Subcutaneous adipose tissue (tissue), 4 donors: ENCODE data around the gene ZBTB4. TPM values are rescaled to one million over a fixed set of nuclear protein-coding genes. Genes with fewer than 3 reads are reported as not detected.
"Not testable (repeated sequence)": the region's sequence is repeated elsewhere in the genome, so short reads cannot be mapped to it uniquely, and the experiment has no call there.

Experiments used
- CTCF ChIP-seq: fragments of 450-650 bp; IDR thresholded peaks from one replicate; pipeline ENCODE4 v1.5.1; 2016; ENCODE audit warnings: low read depth, mild to moderate bottlenecking, control low read depth, antibody characterized with exemption, moderate library complexity
- total RNA-seq, 4 donors: library from RNA; depleted of rRNA; stranded (reverse); fragments of >200 nt; gene quantifications; one replicate each; pipeline ENCODE4 v1.1.0, GENCODE V29; 2016

ZBTB4 gene
- total RNA-seq, 4 donors from 2014 or later: 34.2 to 58.0 (median 39.3) TPM

GRCh38 chr17:7481275-7481674 lies 1.8 kb upstream of the ZBTB4 start, which contains the start of gene SLC35G6:
Gene SLC35G6 (plus strand): TSS chr17:7481446. CDS start chr17:7481517, 71 bp downstream.
- TF ChIP-seq CTCF: not testable (repeated sequence)

GRCh38 chr17:7480089-7480384 lies 606 bp upstream of the ZBTB4 start:
- TF ChIP-seq CTCF: no peak

- TF ChIP-seq CTCF: no peak
Observed at GRCh38 chr17:7478276-7479212, 887 bp downstream of the ZBTB4 start.

DNA sequence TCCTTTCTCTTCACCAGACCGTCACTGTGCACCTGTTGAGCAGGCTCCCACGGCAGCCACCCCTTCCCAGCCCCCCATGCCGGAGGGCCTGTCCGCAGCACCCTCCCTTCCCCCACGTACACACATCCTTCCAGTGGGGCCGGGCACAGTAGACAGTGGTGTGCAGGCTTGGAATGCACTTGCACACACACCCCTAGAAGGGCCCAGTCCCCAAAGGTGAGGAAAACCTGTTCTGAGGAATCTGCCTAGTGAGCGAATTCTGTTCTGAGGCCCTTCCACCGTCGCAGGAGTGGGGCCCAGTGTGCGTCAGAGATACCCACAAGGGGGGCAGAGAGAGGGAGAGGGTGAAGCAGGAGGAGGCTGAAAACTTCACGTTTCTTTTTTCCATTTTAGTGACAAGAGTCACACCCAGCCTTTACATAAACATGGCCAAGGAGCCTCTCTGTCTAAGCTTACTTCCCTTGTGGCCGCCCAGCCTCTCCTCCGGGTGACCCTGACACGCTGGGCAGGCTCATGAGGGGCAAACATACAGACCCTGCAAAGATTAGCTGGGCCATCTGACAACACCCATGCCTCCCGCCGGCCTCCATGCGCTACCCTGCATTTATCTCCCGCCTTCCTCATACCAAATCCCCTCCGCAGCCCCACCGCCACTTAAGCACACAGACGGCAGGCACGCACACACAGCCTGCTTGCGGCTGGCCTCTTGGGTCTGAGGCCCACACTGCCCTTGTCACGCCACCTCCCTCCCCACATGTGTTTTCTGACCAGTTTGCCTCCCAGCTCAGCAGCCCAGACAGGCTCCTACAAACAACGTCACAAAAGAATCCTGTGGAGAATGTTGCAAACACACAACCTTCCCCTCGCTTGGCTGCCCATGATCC lies 1.8 kb downstream of the ZBTB4 start:
- TF ChIP-seq CTCF: no peak

DNA sequence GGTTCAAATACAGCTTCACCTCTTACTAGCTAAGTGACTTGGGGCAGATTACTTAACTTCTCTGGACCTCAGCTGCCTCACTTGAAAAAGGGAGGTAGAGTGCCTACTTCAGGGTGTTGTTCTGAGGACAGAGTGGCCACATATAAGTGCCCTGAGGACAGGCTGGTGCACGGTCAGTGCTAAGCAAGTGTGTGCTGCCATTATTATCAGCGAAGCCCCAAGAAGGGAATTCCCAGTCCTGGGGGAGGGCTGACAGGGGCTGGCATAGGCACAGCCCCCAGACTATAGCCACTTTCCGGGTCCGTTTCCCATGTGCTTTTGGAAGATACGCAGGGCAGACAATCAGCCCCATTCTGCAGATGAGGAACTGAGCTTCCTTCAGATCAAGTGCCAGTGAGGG lies 2.5 kb downstream of the ZBTB4 start:
- TF ChIP-seq CTCF: no peak

DNA sequence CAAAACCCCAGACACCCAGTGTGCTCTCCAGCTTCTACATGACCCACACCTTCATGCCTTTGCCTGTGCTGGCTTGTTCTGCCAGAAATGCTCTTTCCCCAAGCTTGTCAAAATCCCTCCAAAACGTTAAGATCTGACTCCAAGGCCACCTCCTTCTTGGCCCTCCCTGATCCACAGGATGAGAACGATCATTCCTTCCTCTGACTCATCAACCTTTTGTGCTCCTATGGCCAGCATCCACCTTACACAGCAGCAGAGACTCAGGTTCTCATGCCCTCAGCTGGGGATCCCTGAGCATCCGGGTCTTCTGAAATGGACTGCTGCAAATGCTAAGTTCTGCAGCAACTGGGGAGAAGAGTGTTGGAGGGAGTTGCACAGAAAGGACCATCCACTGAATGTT lies 2.9 kb downstream of the ZBTB4 start:
- TF ChIP-seq CTCF: no peak
